WERI-Rb-1 (cell line): Measurements from ENCODE around the gene IGLL5.

Experiments
- DNase-seq: peaks from one replicate; pipeline ENCODE4 v3.0.0-alpha.2; 2020
- H3K27ac ChIP-seq: fragments of 250-450 bp; sonication (Bioruptor Pico); 2 replicates; pipeline ENCODE4 v1.5.1; 2020; ENCODE audit warnings: mild to moderate bottlenecking, moderate library complexity
- H3K27me3 ChIP-seq: fragments of 250-450 bp; sonication (Bioruptor Pico); 2 replicates; pipeline ENCODE4 v1.5.1; 2021; ENCODE audit warnings: mild to moderate bottlenecking, low read depth, moderate library complexity; ENCODE audit not compliant: insufficient read depth, severe bottlenecking
- H3K36me3 ChIP-seq: fragments of 250-450 bp; sonication (Bioruptor Pico); 2 replicates; pipeline ENCODE4 v1.5.1; 2020; ENCODE audit warnings: mild to moderate bottlenecking, moderate library complexity
- H3K4me3 ChIP-seq: 2 replicates; pipeline ENCODE4 v1.5.1; 2011; ENCODE audit warnings: low read depth, mild to moderate bottlenecking, control low read depth, low read length
- H3K9me3 ChIP-seq: fragments of 250-450 bp; sonication (Bioruptor Pico); 2 replicates; pipeline ENCODE4 v1.5.1; 2021; ENCODE audit warnings: mild to moderate bottlenecking, moderate library complexity; ENCODE audit not compliant: severe bottlenecking
- CTCF ChIP-seq: IDR thresholded peaks from 2 replicates; pipeline ENCODE4 v1.5.1; 2011; ENCODE audit warnings: low read depth, mild to moderate bottlenecking, control low read depth, inconsistent platforms, low read length

IGLL5 gene

GRCh38 chr22:22872722-22873708 lies 14.6 kb upstream of the IGLL5 start:
- H3K27ac ChIP-seq, result no peak overlapping the region
- DNase-seq, result no peak
- no peaks in the 10 kb centered on the region for H3K9me3 ChIP-seq
- H3K36me3 ChIP-seq, result no peaks in the 10 kb centered on the region
- H3K4me3 ChIP-seq, result no peak overlapping the region
- H3K27me3 ChIP-seq, result no peaks in the 10 kb centered on the region
- no peak for TF ChIP-seq CTCF

GRCh38 chr22:22877523-22878210 lies 9.9 kb upstream of the IGLL5 start:
- DNase-seq, result peak; percentile 74
- TF ChIP-seq CTCF, result peak; percentile 77
- Histone ChIP-seq H3K27ac (no peak overlapping the region), H3K4me3 (no peak overlapping the region), H3K9me3 (no peaks in the 10 kb centered on the region), H3K27me3 (no peaks in the 10 kb centered on the region), H3K36me3 (no peaks in the 10 kb centered on the region)

- Histone ChIP-seq H3K9me3 (no peaks in the 10 kb centered on the region), H3K36me3 (no peaks in the 10 kb centered on the region), H3K27ac (no peak overlapping the region), H3K27me3 (no peaks in the 10 kb centered on the region), H3K4me3 (no peak overlapping the region)
- DNase-seq, result no peak
- TF ChIP-seq CTCF, result no peak
Observed at GRCh38 chr22:22878211-22878570, 9.4 kb upstream of the IGLL5 start.

GRCh38 chr22:22878801-22879674 lies 8.6 kb upstream of the IGLL5 start:
- Histone ChIP-seq H3K27ac (no peak overlapping the region), H3K36me3 (no peaks in the 10 kb centered on the region), H3K9me3 (no peaks in the 10 kb centered on the region), H3K27me3 (peaks cover under 1% of the 10 kb centered on the region), H3K4me3 (no peak overlapping the region)
- no peak for DNase-seq
- peak; percentile 61 for TF ChIP-seq CTCF

GRCh38 chr22:22879675-22880155 lies 7.9 kb upstream of the IGLL5 start:
- no peak for DNase-seq
- no peak for TF ChIP-seq CTCF
- Histone ChIP-seq H3K4me3 (no peak overlapping the region), H3K36me3 (no peaks in the 10 kb centered on the region), H3K27ac (no peak overlapping the region), H3K27me3 (peaks cover 2% of the 10 kb centered on the region), H3K9me3 (no peaks in the 10 kb centered on the region)
